ENCODE data around the gene FGD1.

The FGD1 gene

GRCh38 chrX:54529151-54529550, 33.1 kb upstream of the FGD1 start:
- H3K4me3 ChIP-seq (replicated peaks; ENCODE audit: low read depth, low read length): no peak overlapping the region
- TF ChIP-seq CTCF (IDR thresholded peaks at IDR 0.05; ENCODE audit: insufficient read depth, low read length, poor library complexity, severe bottlenecking): no peak
- H3K27me3 ChIP-seq (replicated peaks; ENCODE audit: control insufficient read depth, insufficient read depth, low read length): no peaks in the 10 kb centered on the region
- H3K36me3 ChIP-seq (ENCODE audit: control insufficient read depth, insufficient read depth, low read length): no peaks in the 10 kb centered on the region; the same call in 1 of the 2 replicates
- DNase-seq (ENCODE audit: extremely low read depth, insufficient read length): no peak

- Histone ChIP-seq H3K4me3 (replicated peaks; ENCODE audit: low read depth, low read length) (no peak overlapping the region), H3K27me3 (replicated peaks; ENCODE audit: control insufficient read depth, insufficient read depth, low read length) (no peaks in the 10 kb centered on the region), H3K36me3 (ENCODE audit: control insufficient read depth, insufficient read depth, low read length) (no peaks in the 10 kb centered on the region)
- no peak for TF ChIP-seq CTCF (IDR thresholded peaks at IDR 0.05; ENCODE audit: insufficient read depth, low read length, poor library complexity, severe bottlenecking)
- DNase-seq (ENCODE audit: extremely low read depth, insufficient read length): no peak
Observed at GRCh38 chrX:54509400-54509799, 13.4 kb upstream of the FGD1 start.

GRCh38 chrX:54496936-54497335, 902 bp upstream of the FGD1 start:
- no peak overlapping the region for H3K4me3 ChIP-seq (replicated peaks; ENCODE audit: low read depth, low read length)
- H3K36me3 ChIP-seq (ENCODE audit: control insufficient read depth, insufficient read depth, low read length): no peaks in the 10 kb centered on the region
- no peak for DNase-seq (ENCODE audit: extremely low read depth, insufficient read length)
- TF ChIP-seq CTCF (IDR thresholded peaks at IDR 0.05; ENCODE audit: insufficient read depth, low read length, poor library complexity, severe bottlenecking): no peak
- no peaks in the 10 kb centered on the region for H3K27me3 ChIP-seq (replicated peaks; ENCODE audit: control insufficient read depth, insufficient read depth, low read length)

- no peaks in the 10 kb centered on the region for H3K36me3 ChIP-seq (ENCODE audit: control insufficient read depth, insufficient read depth, low read length)
- H3K4me3 ChIP-seq (replicated peaks; ENCODE audit: low read depth, low read length): no peak overlapping the region
- no peak for TF ChIP-seq CTCF (IDR thresholded peaks at IDR 0.05; ENCODE audit: insufficient read depth, low read length, poor library complexity, severe bottlenecking)
- no peaks in the 10 kb centered on the region for H3K27me3 ChIP-seq (replicated peaks; ENCODE audit: control insufficient read depth, insufficient read depth, low read length)
- DNase-seq (ENCODE audit: extremely low read depth, insufficient read length): no peak
Observed at GRCh38 chrX:54496517-54496852, 451 bp upstream of the FGD1 start.

- peak overlapping the region; percentile 46 for H3K4me3 ChIP-seq (replicated peaks; ENCODE audit: low read depth, low read length)
- DNase-seq (ENCODE audit: extremely low read depth, insufficient read length): no peak
- no peak for TF ChIP-seq CTCF (IDR thresholded peaks at IDR 0.05; ENCODE audit: insufficient read depth, low read length, poor library complexity, severe bottlenecking)
Observed at GRCh38 chrX:54494989-54495813, 833 bp downstream of the FGD1 start.

More at GRCh38 chrX:54494989-54495813, 833 bp downstream of the FGD1 start:
- no peaks in the 10 kb centered on the region for H3K27me3 ChIP-seq (replicated peaks; ENCODE audit: control insufficient read depth, insufficient read depth, low read length)
- H3K36me3 ChIP-seq (ENCODE audit: control insufficient read depth, insufficient read depth, low read length): no peaks in the 10 kb centered on the region
